HK-2 (cell line): ENCODE data around the gene VSIR.

ENCODE experiments used
- DNase-seq: peaks from one replicate; pipeline ENCODE4 v3.0.0-alpha.2; 2018; ENCODE audit not compliant: unreplicated experiment

VSIR gene

GRCh38 chr10:71773221-71773971, at the start of gene VSIR:
VSIR (minus strand) TSS chr10:71773520; CDS start chr10:71773439, 81 bp downstream.
- peak; percentile 92 for DNase-seq

- no peak for DNase-seq
Observed at GRCh38 chr10:71821909-71822763, 48.8 kb upstream of the VSIR start.

- no peak for DNase-seq
Observed at GRCh38 chr10:71820966-71821365, 47.6 kb upstream of the VSIR start.

GRCh38 chr10:71819985-71820384, 46.7 kb upstream of the VSIR start:
- no peak for DNase-seq

- DNase-seq: no peak
Observed at GRCh38 chr10:71819441-71819861, 46.1 kb upstream of the VSIR start.

GRCh38 chr10:71818674-71819260, 45.4 kb upstream of the VSIR start:
- DNase-seq: no peak

- no peak for DNase-seq
Observed at GRCh38 chr10:71817831-71818655, 44.7 kb upstream of the VSIR start.

GRCh38 chr10:71816936-71817618, 43.8 kb upstream of the VSIR start:
- DNase-seq: no peak

- DNase-seq: no peak
Observed at GRCh38 chr10:71816421-71816851, 43.1 kb upstream of the VSIR start.

- DNase-seq: no peak
Observed at GRCh38 chr10:71815515-71816130, 42.3 kb upstream of the VSIR start.

GRCh38 chr10:71814922-71815411, 41.6 kb upstream of the VSIR start:
- no peak for DNase-seq

- DNase-seq: no peak
Observed at GRCh38 chr10:71812913-71813590, 39.7 kb upstream of the VSIR start.

- DNase-seq: peak; percentile 75
Observed at GRCh38 chr10:71812016-71812912, 38.9 kb upstream of the VSIR start.

GRCh38 chr10:71811351-71811750, 38.0 kb upstream of the VSIR start:
- no peak for DNase-seq

- no peak for DNase-seq
Observed at GRCh38 chr10:71810048-71810750, 36.9 kb upstream of the VSIR start.

GRCh38 chr10:71809628-71810027, 36.3 kb upstream of the VSIR start:
- DNase-seq: no peak

GRCh38 chr10:71807557-71808510, 34.5 kb upstream of the VSIR start:
- no peak for DNase-seq
